HCT116 (cell line): Measurements from ENCODE around the gene TTC23L. TPM values are rescaled to one million over a fixed set of nuclear protein-coding genes. Genes with fewer than 3 reads are reported as not detected.

Experiments used
- ATAC-seq: fragments of 200-7000 bp; cut with Tn5 transposase; 2 replicates; pipeline ENCODE4 v1.9.1; 2020; ENCODE audit warnings: mild to moderate bottlenecking, moderate library complexity
- BruUV-seq: library from RNA; stranded (reverse); fragments of 400-500 nt; replicated peaks from 2 replicates; lab custom pipeline; 2021; lab: Mats Ljungman, UMichigan
- CTCF ChIA-PET: fragments of 300-600 bp; sonication (Branson Sonifier 250); formaldehyde crosslinking; loops from one replicate; lab custom pipeline; 2021; ENCODE audit warnings: antibody characterized with exemption; lab: Charles Lee
- POLR2A ChIA-PET: fragments of 300-600, 350-600 bp; sonication (Branson Sonifier 250); formaldehyde crosslinking; loops from one replicate; lab custom pipeline; 2021; ENCODE audit warnings: antibody characterized with exemption; lab: Charles Lee
- RAD21 ChIA-PET, 2 experiments: fragments of 300-600 bp; sonication (Branson Sonifier 250); formaldehyde crosslinking; loops; one replicate each; lab custom pipeline; 2023; ENCODE audit warnings: low total read pairs in 2 of 2; ENCODE audit not compliant: uncharacterized antibody in 2 of 2, unreplicated experiment in 2 of 2, low non-redundant PET in 1 of 2; lab: Charles Lee
- DNase-seq: peaks from one replicate; pipeline ENCODE4 v3.0.0-alpha.2; 2010; ENCODE audit warnings: low read depth, low spot score
- H2AFZ ChIP-seq: fragments of 200-600 bp; shearing (Covaris generic), sonication (generic); 2 replicates; pipeline ENCODE4 v1.6.1; 2017; ENCODE audit warnings: low read depth, mixed run types, mixed read lengths, antibody characterized with exemption, low read length; ENCODE audit not compliant: poor library complexity, severe bottlenecking
- H3K27ac ChIP-seq: 2 replicates; pipeline ENCODE4 v1.5.1; 2012; ENCODE audit warnings: low read depth, low read length
- H3K27me3 ChIP-seq: fragments of 200-600 bp; sonication (generic); 2 replicates; pipeline ENCODE4 v1.6.1; 2016; ENCODE audit warnings: mixed run types, low read length, mixed read lengths; ENCODE audit not compliant: insufficient read depth
- H3K36me3 ChIP-seq, 2 experiments: fragments of 200-500 bp in 1 of 2; fragments of 200-600 bp in 1 of 2; sonication (Bioruptor generic) in 1 of 2; sonication (generic) in 1 of 2; 2 replicates each; pipeline versions ENCODE4 v1.5.1 to v1.6.1; 2014 to 2016; ENCODE audit warnings: low read length in 2 of 2, inconsistent platforms in 1 of 2, mixed read lengths in 1 of 2, mixed run types in 1 of 2; ENCODE audit not compliant: insufficient read depth in 2 of 2, control insufficient read depth in 1 of 2
- H3K4me1 ChIP-seq, 2 experiments: fragments of 200-600 bp in 1 of 2; sonication (generic) in 1 of 2; 2 replicates each; pipeline versions ENCODE4 v1.5.1 to v1.6.1; 2012 to 2017; ENCODE audit warnings: low read length in 2 of 2, inconsistent platforms in 1 of 2, mild to moderate bottlenecking in 1 of 2, mixed read lengths in 1 of 2, mixed run types in 1 of 2, moderate library complexity in 1 of 2; ENCODE audit not compliant: insufficient read depth in 2 of 2, control insufficient read depth in 1 of 2
- H3K4me2 ChIP-seq: fragments of 200-600 bp; sonication (generic); 2 replicates; pipeline ENCODE4 v1.6.1; 2017; ENCODE audit warnings: mixed run types, low read length, mixed read lengths
- H3K4me3 ChIP-seq, 2 experiments: fragments of 200-600 bp in 1 of 2; sonication (generic) in 1 of 2; replicated peaks in 1 of 2; 2 replicates each; pipeline ENCODE4 v1.5.1; 2011 to 2016; ENCODE audit warnings: low read length in 2 of 2, control low read depth in 1 of 2, low read depth in 1 of 2, mild to moderate bottlenecking in 1 of 2, mixed read lengths in 1 of 2, mixed run types in 1 of 2
- H3K79me2 ChIP-seq: fragments of 200-600 bp; sonication (generic); 2 replicates; pipeline ENCODE4 v1.6.1; 2017; ENCODE audit warnings: mild to moderate bottlenecking, mixed run types, low read length, moderate library complexity, mixed read lengths; ENCODE audit not compliant: insufficient read depth
- H3K9ac ChIP-seq: fragments of 200-600 bp; sonication (generic); 2 replicates; pipeline ENCODE4 v1.6.1; 2016; ENCODE audit warnings: low read length, mixed read lengths
- H3K9me2 ChIP-seq: fragments of 200-600 bp; sonication (generic), shearing (Covaris generic); 2 replicates; pipeline ENCODE4 v1.6.1; 2017; ENCODE audit warnings: mixed run types, mild to moderate bottlenecking, moderate library complexity; ENCODE audit not compliant: insufficient read depth
- H3K9me3 ChIP-seq, 2 experiments: fragments of 200-500 bp in 1 of 2; fragments of 200-600 bp in 1 of 2; sonication (Bioruptor generic) in 1 of 2; sonication (generic) in 1 of 2; 2 replicates each; pipeline ENCODE4 v1.6.1; 2014 to 2017; ENCODE audit warnings: low read length in 2 of 2, mixed read lengths in 2 of 2, inconsistent platforms in 1 of 2, low read depth in 1 of 2, mild to moderate bottlenecking in 1 of 2, mixed run types in 1 of 2, moderate library complexity in 1 of 2; ENCODE audit not compliant: control insufficient read depth in 1 of 2, insufficient read depth in 1 of 2
- H4K20me1 ChIP-seq: fragments of 200-600 bp; sonication (generic), shearing (Covaris generic); 2 replicates; pipeline ENCODE4 v1.6.1; 2017; ENCODE audit warnings: mixed run types, mild to moderate bottlenecking, moderate library complexity; ENCODE audit not compliant: insufficient read depth
- CBX3 ChIP-seq: IDR thresholded peaks from 2 replicates; pipeline ENCODE4 v1.6.1; 2012; ENCODE audit warnings: low read depth
- FOSL1 ChIP-seq: IDR thresholded peaks from 2 replicates; pipeline ENCODE4 v1.6.1; 2012; ENCODE audit warnings: low read depth
- JUND ChIP-seq: IDR thresholded peaks from 2 replicates; pipeline ENCODE4 v1.6.1; 2012
- MAX ChIP-seq: IDR thresholded peaks from 2 replicates; pipeline ENCODE4 v1.6.1; 2012
- SRF ChIP-seq: IDR thresholded peaks from 2 replicates; pipeline ENCODE4 v1.6.1; 2012; ENCODE audit warnings: low read depth
- YY1 ChIP-seq: IDR thresholded peaks from 2 replicates; pipeline ENCODE4 v1.6.1; 2011; ENCODE audit warnings: low read length, low read depth, moderate library complexity, mild to moderate bottlenecking; ENCODE audit not compliant: insufficient replicate concordance; ENCODE audit errors: extremely low read depth
- ZFX ChIP-seq: fragments of 450-650 bp; IDR thresholded peaks from 2 replicates; pipeline ENCODE4 v1.6.1; 2017
- ZNF274 ChIP-seq: fragments of 200-500 bp; sonication (Bioruptor generic); IDR thresholded peaks from 2 replicates; pipeline ENCODE4 v1.6.1; 2014; ENCODE audit warnings: mild to moderate bottlenecking, low read depth, low read length, inconsistent platforms
- intact Hi-C: fragments of 100-400 bp; cut with micrococcal nuclease; formaldehyde crosslinking; loops from 2 replicates; pipeline ENCODE4 v1.10.0; 2022
- total RNA-seq: library from RNA; stranded (reverse); gene quantifications from one replicate; pipeline ENCODE4 v1.2.1, GENCODE V29; 2021; ENCODE audit not compliant: unreplicated experiment
- TF ChIP-seq, protein P1 (sequence below), 3 experiments: fragments of 200-600 bp in 1 of 3; sonication (generic) in 1 of 3; IDR thresholded peaks in 2 of 3; conservative IDR thresholded peaks in 1 of 3; 2 replicates each; pipeline ENCODE4 v1.5.1; 2012 to 2017; ENCODE audit warnings: low read depth in 2 of 3, low read length in 2 of 3, antibody characterized with exemption in 1 of 3, borderline replicate concordance in 1 of 3, control low read depth in 1 of 3, mild to moderate bottlenecking in 1 of 3, mixed read lengths in 1 of 3, mixed run types in 1 of 3, moderate library complexity in 1 of 3; ENCODE audit not compliant: insufficient read depth in 1 of 3
- TF ChIP-seq, protein P2 (sequence below): IDR thresholded peaks from 2 replicates; pipeline ENCODE4 v1.6.1; 2012; ENCODE audit warnings: low read depth

TTC23L gene
- total RNA-seq, 1 experiment from 2014 or later: 1.0 TPM

DNA sequence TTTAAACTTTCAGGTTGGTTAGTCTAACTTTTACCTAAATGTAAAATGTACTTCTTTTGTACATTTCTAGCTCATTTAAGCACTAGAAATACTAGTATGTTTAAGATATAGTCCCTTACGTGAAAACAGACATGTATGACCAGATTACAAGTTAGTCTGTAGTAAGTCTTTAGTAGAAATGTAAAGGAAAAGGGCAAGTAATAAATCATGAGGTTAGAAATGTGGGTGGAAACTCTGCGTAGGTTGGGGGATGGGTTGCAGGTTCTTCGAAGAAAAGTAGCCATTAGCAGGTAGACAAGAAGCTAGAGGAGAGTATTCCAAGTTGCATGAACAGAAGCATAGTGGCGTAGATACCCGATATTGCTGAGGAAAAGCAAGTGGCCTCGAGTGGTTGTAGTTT, 53.5 kb downstream of the TTC23L start:
- H3K79me2 ChIP-seq: no peaks in the 10 kb centered on the region
- ChIA-PET RAD21 (no interaction called here), CTCF (no interaction called here), POLR2A (interaction anchor here (1.3 kb wide), 1 partner anchor 23 kb away, joined by 4 read pairs; the partner anchor contains the start of genes BRIX1 and RAD1)
- no peaks in the 10 kb centered on the region for H3K4me1 ChIP-seq
- no peaks in the 10 kb centered on the region for H3K27me3 ChIP-seq
- H3K4me3 ChIP-seq: no peak overlapping the region
- no peak overlapping the region for H2AFZ ChIP-seq
- intact Hi-C loops: loop anchor here (10.0 kb wide), 1 partner anchor 238 kb away; the partner anchor contains the start of gene RAI14
- DNase-seq: no peak
- no peak overlapping the region for H3K27ac ChIP-seq
- no peak overlapping the region for H3K9ac ChIP-seq
- H3K4me2 ChIP-seq: no peak overlapping the region
- H3K9me2 ChIP-seq: no peaks in the 10 kb centered on the region
- no peaks in the 10 kb centered on the region for H4K20me1 ChIP-seq
- TF ChIP-seq ZNF274: no peak
- TF ChIP-seq, protein P1, sequence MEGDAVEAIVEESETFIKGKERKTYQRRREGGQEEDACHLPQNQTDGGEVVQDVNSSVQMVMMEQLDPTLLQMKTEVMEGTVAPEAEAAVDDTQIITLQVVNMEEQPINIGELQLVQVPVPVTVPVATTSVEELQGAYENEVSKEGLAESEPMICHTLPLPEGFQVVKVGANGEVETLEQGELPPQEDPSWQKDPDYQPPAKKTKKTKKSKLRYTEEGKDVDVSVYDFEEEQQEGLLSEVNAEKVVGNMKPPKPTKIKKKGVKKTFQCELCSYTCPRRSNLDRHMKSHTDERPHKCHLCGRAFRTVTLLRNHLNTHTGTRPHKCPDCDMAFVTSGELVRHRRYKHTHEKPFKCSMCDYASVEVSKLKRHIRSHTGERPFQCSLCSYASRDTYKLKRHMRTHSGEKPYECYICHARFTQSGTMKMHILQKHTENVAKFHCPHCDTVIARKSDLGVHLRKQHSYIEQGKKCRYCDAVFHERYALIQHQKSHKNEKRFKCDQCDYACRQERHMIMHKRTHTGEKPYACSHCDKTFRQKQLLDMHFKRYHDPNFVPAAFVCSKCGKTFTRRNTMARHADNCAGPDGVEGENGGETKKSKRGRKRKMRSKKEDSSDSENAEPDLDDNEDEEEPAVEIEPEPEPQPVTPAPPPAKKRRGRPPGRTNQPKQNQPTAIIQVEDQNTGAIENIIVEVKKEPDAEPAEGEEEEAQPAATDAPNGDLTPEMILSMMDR (IDR thresholded peaks at IDR 0.05 in 2 of 3, conservative IDR thresholded peaks at IDR 0.05 in 1 of 3; ENCODE audit: borderline replicate concordance in 1 of 3, insufficient read depth in 1 of 3, low read depth in 2 of 3, low read length in 2 of 3): no peak
- TF ChIP-seq JUND: no peak
- TF ChIP-seq YY1: no peak
- H3K9me3 ChIP-seq: no peaks in the 10 kb centered on the region
- BruUV-seq: no TSS peak
- H3K36me3 ChIP-seq: no peaks in the 10 kb centered on the region
- no peak for ATAC-seq

GRCh38 chr5:34894716-34895115, 55.8 kb downstream of the TTC23L start:
- Histone ChIP-seq H3K9me2 (no peaks in the 10 kb centered on the region), H3K4me1 (no peaks in the 10 kb centered on the region), H3K4me3 (no peak overlapping the region), H3K9ac (no peak overlapping the region), H3K27ac (no peak overlapping the region), H3K27me3 (no peaks in the 10 kb centered on the region), H4K20me1 (no peaks in the 10 kb centered on the region), H3K79me2 (no peaks in the 10 kb centered on the region), H3K4me2 (no peak overlapping the region), H3K9me3 (no peaks in the 10 kb centered on the region), H2AFZ (no peak overlapping the region), H3K36me3 (no peaks in the 10 kb centered on the region)
- RAD21 ChIA-PET: no interaction called here
- intact Hi-C loops: loop anchor here (10.0 kb wide), 1 partner anchor 240 kb away; the partner anchor contains the start of gene RAI14
- TF ChIP-seq, protein P2, sequence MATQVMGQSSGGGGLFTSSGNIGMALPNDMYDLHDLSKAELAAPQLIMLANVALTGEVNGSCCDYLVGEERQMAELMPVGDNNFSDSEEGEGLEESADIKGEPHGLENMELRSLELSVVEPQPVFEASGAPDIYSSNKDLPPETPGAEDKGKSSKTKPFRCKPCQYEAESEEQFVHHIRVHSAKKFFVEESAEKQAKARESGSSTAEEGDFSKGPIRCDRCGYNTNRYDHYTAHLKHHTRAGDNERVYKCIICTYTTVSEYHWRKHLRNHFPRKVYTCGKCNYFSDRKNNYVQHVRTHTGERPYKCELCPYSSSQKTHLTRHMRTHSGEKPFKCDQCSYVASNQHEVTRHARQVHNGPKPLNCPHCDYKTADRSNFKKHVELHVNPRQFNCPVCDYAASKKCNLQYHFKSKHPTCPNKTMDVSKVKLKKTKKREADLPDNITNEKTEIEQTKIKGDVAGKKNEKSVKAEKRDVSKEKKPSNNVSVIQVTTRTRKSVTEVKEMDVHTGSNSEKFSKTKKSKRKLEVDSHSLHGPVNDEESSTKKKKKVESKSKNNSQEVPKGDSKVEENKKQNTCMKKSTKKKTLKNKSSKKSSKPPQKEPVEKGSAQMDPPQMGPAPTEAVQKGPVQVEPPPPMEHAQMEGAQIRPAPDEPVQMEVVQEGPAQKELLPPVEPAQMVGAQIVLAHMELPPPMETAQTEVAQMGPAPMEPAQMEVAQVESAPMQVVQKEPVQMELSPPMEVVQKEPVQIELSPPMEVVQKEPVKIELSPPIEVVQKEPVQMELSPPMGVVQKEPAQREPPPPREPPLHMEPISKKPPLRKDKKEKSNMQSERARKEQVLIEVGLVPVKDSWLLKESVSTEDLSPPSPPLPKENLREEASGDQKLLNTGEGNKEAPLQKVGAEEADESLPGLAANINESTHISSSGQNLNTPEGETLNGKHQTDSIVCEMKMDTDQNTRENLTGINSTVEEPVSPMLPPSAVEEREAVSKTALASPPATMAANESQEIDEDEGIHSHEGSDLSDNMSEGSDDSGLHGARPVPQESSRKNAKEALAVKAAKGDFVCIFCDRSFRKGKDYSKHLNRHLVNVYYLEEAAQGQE: no peak
- TF ChIP-seq ZFX: no peak
- TF ChIP-seq, protein P1 (IDR thresholded peaks at IDR 0.05 in 2 of 3, conservative IDR thresholded peaks at IDR 0.05 in 1 of 3; ENCODE audit: borderline replicate concordance in 1 of 3, insufficient read depth in 1 of 3, low read depth in 2 of 3, low read length in 2 of 3): no peak
- no peak for TF ChIP-seq MAX
- no peak for TF ChIP-seq FOSL1
- no peak for TF ChIP-seq CBX3
- no peak for TF ChIP-seq SRF
- DNase-seq (no peak), ATAC-seq (no peak)
- CTCF ChIA-PET: interaction anchor here (1.0 kb wide), 1 partner anchor 409 kb away, joined by 3 read pairs; no protein-coding TSS in a partner anchor
- POLR2A ChIA-PET: no interaction called here
- no TSS peak for BruUV-seq
